Activated naive CD4-positive, alpha-beta T cell treated with anti-CD3 and anti-CD28 coated beads, Interleukin-2, amount 10 ng/mL, durations not matched to agents 7 days and 5 days (primary cell): ENCODE measurements around the gene NGLY1.

Source experiments
- CTCF ChIA-PET: fragments of 350-600 bp; sonication (Branson Sonifier 250); formaldehyde crosslinking; loops from one replicate; lab custom pipeline; 2021; ENCODE audit warnings: antibody characterized with exemption; lab: Charles Lee
- DNase-seq: peaks from one replicate; pipeline ENCODE4 v3.0.0-alpha.2; 2020
- H3K27ac Mint-ChIP-seq: one replicate; pipeline ENCODE4 v1.8.0; 2021; ENCODE audit warnings: mild to moderate bottlenecking, moderate library complexity, mixed read lengths
- H3K27me3 Mint-ChIP-seq: one replicate; pipeline ENCODE4 v1.8.0; 2021; ENCODE audit warnings: mild to moderate bottlenecking, mixed read lengths
- H3K36me3 Mint-ChIP-seq: one replicate; pipeline ENCODE4 v1.8.0; 2021; ENCODE audit warnings: mixed read lengths
- H3K4me1 Mint-ChIP-seq: one replicate; pipeline ENCODE4 v1.8.0; 2021; ENCODE audit warnings: mixed read lengths
- H3K4me3 Mint-ChIP-seq: one replicate; pipeline ENCODE4 v1.8.0; 2021; ENCODE audit warnings: mild to moderate bottlenecking, moderate library complexity, mixed read lengths
- H3K9me3 Mint-ChIP-seq: one replicate; pipeline ENCODE4 v1.8.0; 2021; ENCODE audit warnings: mixed read lengths

The NGLY1 gene

GRCh38 chr3:25708036-25708435 lies 75.2 kb downstream of the NGLY1 start:
- no peak overlapping the region for H3K27ac Mint-ChIP-seq
- H3K4me1 Mint-ChIP-seq, result no peaks in the 10 kb centered on the region
- no peak for DNase-seq
- no peaks in the 10 kb centered on the region for H3K9me3 Mint-ChIP-seq
- H3K36me3 Mint-ChIP-seq, result no peaks in the 10 kb centered on the region
- no peaks in the 10 kb centered on the region for H3K27me3 Mint-ChIP-seq
- H3K4me3 Mint-ChIP-seq, result no peak overlapping the region
- CTCF ChIA-PET, result no interaction called here

- Mint-ChIP-seq H3K4me3 (no peak overlapping the region), H3K36me3 (no peaks in the 10 kb centered on the region), H3K27me3 (no peaks in the 10 kb centered on the region), H3K27ac (no peak overlapping the region), H3K9me3 (no peaks in the 10 kb centered on the region), H3K4me1 (no peaks in the 10 kb centered on the region)
- CTCF ChIA-PET, result no interaction called here
- no peak for DNase-seq
Measured at GRCh38 chr3:25707268-25707926, 75.8 kb downstream of the NGLY1 start.

GRCh38 chr3:25706213-25706612 lies 77.0 kb downstream of the NGLY1 start:
- H3K4me1 Mint-ChIP-seq, result no peaks in the 10 kb centered on the region
- no peaks in the 10 kb centered on the region for H3K27me3 Mint-ChIP-seq
- DNase-seq, result no peak
- CTCF ChIA-PET, result no interaction called here
- no peaks in the 10 kb centered on the region for H3K9me3 Mint-ChIP-seq
- no peak overlapping the region for H3K4me3 Mint-ChIP-seq
- H3K27ac Mint-ChIP-seq, result no peak overlapping the region
- H3K36me3 Mint-ChIP-seq, result no peaks in the 10 kb centered on the region

- DNase-seq, result no peak
- Mint-ChIP-seq H3K9me3 (no peaks in the 10 kb centered on the region), H3K4me1 (no peaks in the 10 kb centered on the region), H3K36me3 (no peaks in the 10 kb centered on the region), H3K4me3 (no peak overlapping the region), H3K27ac (no peak overlapping the region), H3K27me3 (peaks cover 3% of the 10 kb centered on the region)
- CTCF ChIA-PET, result no interaction called here
Measured at GRCh38 chr3:25697553-25697952, 85.7 kb downstream of the NGLY1 start.

GRCh38 chr3:25695731-25696420 lies 87.4 kb downstream of the NGLY1 start:
- DNase-seq, result no peak
- H3K27me3 Mint-ChIP-seq, result peaks cover 3% of the 10 kb centered on the region
- H3K36me3 Mint-ChIP-seq, result no peaks in the 10 kb centered on the region
- no peak overlapping the region for H3K4me3 Mint-ChIP-seq
- CTCF ChIA-PET, result interaction anchor here (0.6 kb wide), 1 partner anchor 57 kb away, joined by 3 read pairs; no protein-coding TSS in a partner anchor
- no peaks in the 10 kb centered on the region for H3K9me3 Mint-ChIP-seq
- H3K27ac Mint-ChIP-seq, result no peak overlapping the region
- H3K4me1 Mint-ChIP-seq, result no peaks in the 10 kb centered on the region

- no peaks in the 10 kb centered on the region for H3K9me3 Mint-ChIP-seq
Measured at GRCh38 chr3:25693238-25693637, 90.0 kb downstream of the NGLY1 start.

GRCh38 chr3:25692341-25692740 lies 90.9 kb downstream of the NGLY1 start:
- H3K27me3 Mint-ChIP-seq, result peaks cover 19% of the 10 kb centered on the region
- H3K9me3 Mint-ChIP-seq, result no peaks in the 10 kb centered on the region
- CTCF ChIA-PET, result interaction anchor here (1.0 kb wide), 1 partner anchor 9 kb away, joined by 3 read pairs; no protein-coding TSS in a partner anchor
- no peaks in the 10 kb centered on the region for H3K36me3 Mint-ChIP-seq
- H3K4me1 Mint-ChIP-seq, result no peaks in the 10 kb centered on the region
- no peak for DNase-seq
- no peak overlapping the region for H3K4me3 Mint-ChIP-seq
- H3K27ac Mint-ChIP-seq, result no peak overlapping the region

More at GRCh38 chr3:25693238-25693637, 90.0 kb downstream of the NGLY1 start:
- no peaks in the 10 kb centered on the region for H3K36me3 Mint-ChIP-seq
- no peak overlapping the region for H3K27ac Mint-ChIP-seq
- CTCF ChIA-PET, result interaction anchor here (1.0 kb wide), 1 partner anchor 9 kb away, joined by 3 read pairs; no protein-coding TSS in a partner anchor
- H3K4me1 Mint-ChIP-seq, result no peaks in the 10 kb centered on the region
- H3K27me3 Mint-ChIP-seq, result peaks cover 10% of the 10 kb centered on the region
- DNase-seq, result no peak
- no peak overlapping the region for H3K4me3 Mint-ChIP-seq

- no peak for DNase-seq
Measured at GRCh38 chr3:25690768-25691533, 92.3 kb downstream of the NGLY1 start.

GRCh38 chr3:25689226-25689625 lies 94.0 kb downstream of the NGLY1 start:
- DNase-seq, result no peak
- H3K27ac Mint-ChIP-seq, result no peak overlapping the region
- H3K36me3 Mint-ChIP-seq, result no peaks in the 10 kb centered on the region
- H3K4me3 Mint-ChIP-seq, result no peak overlapping the region
- H3K4me1 Mint-ChIP-seq, result no peaks in the 10 kb centered on the region
- H3K9me3 Mint-ChIP-seq, result no peaks in the 10 kb centered on the region
- CTCF ChIA-PET, result no interaction called here
- H3K27me3 Mint-ChIP-seq, result peaks cover 16% of the 10 kb centered on the region

More at GRCh38 chr3:25690768-25691533, 92.3 kb downstream of the NGLY1 start:
- H3K4me1 Mint-ChIP-seq, result no peaks in the 10 kb centered on the region
- H3K4me3 Mint-ChIP-seq, result no peak overlapping the region
- CTCF ChIA-PET, result no interaction called here
- H3K9me3 Mint-ChIP-seq, result no peaks in the 10 kb centered on the region
- H3K27me3 Mint-ChIP-seq, result peaks cover 19% of the 10 kb centered on the region
- H3K27ac Mint-ChIP-seq, result no peak overlapping the region
- no peaks in the 10 kb centered on the region for H3K36me3 Mint-ChIP-seq

GRCh38 chr3:25687742-25688141 lies 95.5 kb downstream of the NGLY1 start:
- peaks cover 16% of the 10 kb centered on the region for H3K27me3 Mint-ChIP-seq
- no peak overlapping the region for H3K27ac Mint-ChIP-seq
- CTCF ChIA-PET, result no interaction called here
- no peaks in the 10 kb centered on the region for H3K36me3 Mint-ChIP-seq
- no peak overlapping the region for H3K4me3 Mint-ChIP-seq
- H3K4me1 Mint-ChIP-seq, result no peaks in the 10 kb centered on the region
- no peak for DNase-seq
- H3K9me3 Mint-ChIP-seq, result no peaks in the 10 kb centered on the region

GRCh38 chr3:25686766-25687165 lies 96.5 kb downstream of the NGLY1 start:
- DNase-seq, result no peak
- no peaks in the 10 kb centered on the region for H3K4me1 Mint-ChIP-seq
- no peaks in the 10 kb centered on the region for H3K9me3 Mint-ChIP-seq
- H3K36me3 Mint-ChIP-seq, result no peaks in the 10 kb centered on the region
- CTCF ChIA-PET, result no interaction called here
- peaks cover 16% of the 10 kb centered on the region for H3K27me3 Mint-ChIP-seq
- H3K4me3 Mint-ChIP-seq, result no peak overlapping the region
- no peak overlapping the region for H3K27ac Mint-ChIP-seq

- Mint-ChIP-seq H3K36me3 (no peaks in the 10 kb centered on the region), H3K27ac (no peak overlapping the region), H3K27me3 (peaks cover 10% of the 10 kb centered on the region), H3K4me1 (no peaks in the 10 kb centered on the region), H3K4me3 (no peak overlapping the region), H3K9me3 (no peaks in the 10 kb centered on the region)
- DNase-seq, result no peak
- CTCF ChIA-PET, result interaction anchor here (0.9 kb wide), 1 partner anchor 9 kb away, joined by 3 read pairs; no protein-coding TSS in a partner anchor
Measured at GRCh38 chr3:25683882-25684281, 99.4 kb downstream of the NGLY1 start.

GRCh38 chr3:25683410-25683809 lies 99.8 kb downstream of the NGLY1 start:
- no peaks in the 10 kb centered on the region for H3K4me1 Mint-ChIP-seq
- no peak overlapping the region for H3K4me3 Mint-ChIP-seq
- H3K9me3 Mint-ChIP-seq, result no peaks in the 10 kb centered on the region
- H3K27ac Mint-ChIP-seq, result no peak overlapping the region
- no peak for DNase-seq
- CTCF ChIA-PET, result interaction anchor here (0.9 kb wide), 1 partner anchor 9 kb away, joined by 3 read pairs; no protein-coding TSS in a partner anchor
- H3K36me3 Mint-ChIP-seq, result no peaks in the 10 kb centered on the region
- peaks cover 10% of the 10 kb centered on the region for H3K27me3 Mint-ChIP-seq

GRCh38 chr3:25679642-25680302 lies 103.5 kb downstream of the NGLY1 start:
- CTCF ChIA-PET, result no interaction called here
- no peak overlapping the region for H3K27ac Mint-ChIP-seq
- peaks cover 7% of the 10 kb centered on the region for H3K27me3 Mint-ChIP-seq
- no peaks in the 10 kb centered on the region for H3K4me1 Mint-ChIP-seq
- no peaks in the 10 kb centered on the region for H3K36me3 Mint-ChIP-seq
- DNase-seq, result no peak
- no peak overlapping the region for H3K4me3 Mint-ChIP-seq
- no peaks in the 10 kb centered on the region for H3K9me3 Mint-ChIP-seq
